Amygdala (tissue), 56 donors: ENCODE measurements around the gene ZNF488.
A peak's percentile ranks its signal among the peaks of the same experiment; 100 is the strongest.

ENCODE experiments used
- DNase-seq, 56 donors: peaks; one replicate each; lab custom pipeline; 2025; lab: John Stamatoyannopoulos, UW

The ZNF488 gene

DNA sequence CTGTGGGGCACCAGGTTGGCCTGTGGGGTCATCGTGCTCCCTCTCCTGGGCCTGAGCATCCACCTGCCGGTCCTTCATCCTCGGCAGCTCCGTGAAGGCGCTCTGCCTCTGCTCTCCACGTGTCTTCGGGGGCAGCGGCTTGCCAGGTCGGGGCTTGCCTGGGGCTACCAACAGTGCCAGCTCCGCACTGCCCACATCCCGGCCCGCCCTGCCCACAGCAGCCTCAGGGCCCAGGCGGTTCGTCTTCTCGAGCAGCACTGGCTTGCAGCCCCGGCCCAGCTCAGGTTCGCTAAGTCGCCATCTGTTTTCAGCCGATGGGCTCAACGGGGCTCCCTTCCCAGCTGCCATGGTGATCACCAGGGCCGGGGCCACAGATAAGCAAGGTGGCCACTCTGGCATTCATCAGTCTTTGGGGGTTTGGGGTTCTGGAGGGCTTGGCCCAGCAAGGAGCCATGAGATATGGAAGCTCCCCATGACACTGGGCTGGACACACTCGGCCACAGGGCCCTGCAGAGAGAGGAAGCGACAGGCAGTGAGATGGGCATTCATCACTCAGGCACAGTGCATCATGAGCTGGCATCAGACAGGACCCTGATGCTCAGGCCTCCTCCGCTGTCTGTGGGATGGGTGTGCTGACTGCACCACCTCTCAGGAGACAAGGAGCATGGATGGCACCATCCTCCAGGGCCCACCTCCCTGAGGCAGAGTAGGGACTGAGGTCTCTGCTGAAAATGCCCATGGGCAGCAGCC is 15.5 kb downstream of the ZNF488 start:
- no peak for DNase-seq

DNA sequence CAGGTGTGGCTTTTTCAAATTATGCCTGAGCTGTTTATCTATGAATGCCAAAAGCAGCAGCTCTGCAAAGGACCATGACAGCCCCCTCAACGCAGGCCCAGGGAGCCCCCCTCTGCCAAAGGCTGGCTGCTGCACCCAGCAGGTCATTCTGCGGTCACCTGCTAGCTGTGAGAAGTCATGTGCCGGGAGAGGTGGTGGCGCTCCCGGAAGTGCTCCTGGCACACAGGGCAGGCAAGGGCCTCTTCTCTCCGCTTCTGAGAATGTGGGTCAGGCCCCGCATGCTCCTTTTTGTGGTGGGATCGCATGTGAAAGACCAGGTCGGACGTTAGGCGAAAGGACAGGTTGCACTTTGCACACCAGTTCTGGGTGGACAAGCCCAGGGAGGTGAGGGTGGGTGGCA is 16.4 kb downstream of the ZNF488 start:
- no peak for DNase-seq

DNA sequence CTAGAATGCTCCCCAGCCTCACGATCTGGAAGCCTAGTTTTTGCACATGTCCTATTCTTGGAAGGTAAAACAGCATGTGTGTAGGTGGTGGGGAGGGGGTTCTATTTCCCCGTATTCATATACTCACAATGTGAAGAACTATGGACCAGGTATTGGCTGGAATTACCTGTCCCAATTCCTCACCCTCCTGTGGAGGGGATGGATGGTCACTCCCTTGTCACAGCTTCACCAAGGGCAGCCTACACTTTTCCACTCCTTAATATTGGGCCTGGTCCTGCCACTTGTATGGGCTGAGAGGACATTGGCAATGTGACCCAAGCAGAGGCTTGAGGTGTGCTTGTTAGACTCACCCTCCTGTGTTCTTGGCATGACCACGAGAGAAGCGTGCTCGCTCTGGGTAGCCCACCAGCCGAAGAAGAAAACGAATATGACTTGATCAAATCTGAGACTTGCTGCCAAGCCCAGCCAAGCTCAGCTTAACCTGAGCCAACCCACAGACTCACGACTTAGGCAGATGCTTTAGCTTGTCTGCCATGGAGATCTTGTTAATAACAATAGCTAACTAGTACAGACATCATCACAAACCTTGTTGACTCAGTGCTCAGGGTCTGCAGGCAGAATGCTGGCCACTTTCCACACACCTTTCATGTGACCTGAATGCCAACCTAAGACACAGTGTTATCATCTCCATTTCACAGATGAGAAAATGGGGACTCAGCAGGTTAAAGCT is 17.2 kb downstream of the ZNF488 start:
- DNase-seq = no peak

DNA sequence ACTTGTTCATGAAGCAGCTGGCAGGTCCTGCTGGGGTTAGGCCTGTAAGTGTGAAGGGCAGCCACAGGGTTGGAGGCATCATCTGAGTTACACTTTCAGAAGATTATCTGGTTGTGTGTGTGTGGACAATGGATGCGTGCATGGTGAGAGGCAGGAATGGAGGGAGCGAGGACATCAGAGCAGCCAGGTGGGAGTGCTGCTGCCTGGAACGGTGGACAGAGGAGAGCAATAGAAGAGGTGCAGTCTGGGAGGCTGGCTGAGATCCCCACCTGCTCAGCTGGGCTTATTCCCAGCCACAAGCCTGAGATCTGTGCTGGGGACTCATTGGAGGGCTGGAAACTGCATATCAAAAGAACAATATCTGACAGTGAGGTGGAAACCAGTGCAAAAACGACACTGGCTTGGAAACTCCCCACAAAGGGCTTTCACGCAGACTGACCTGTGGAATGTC is 17.9 kb downstream of the ZNF488 start:
- DNase-seq = no peak

DNA sequence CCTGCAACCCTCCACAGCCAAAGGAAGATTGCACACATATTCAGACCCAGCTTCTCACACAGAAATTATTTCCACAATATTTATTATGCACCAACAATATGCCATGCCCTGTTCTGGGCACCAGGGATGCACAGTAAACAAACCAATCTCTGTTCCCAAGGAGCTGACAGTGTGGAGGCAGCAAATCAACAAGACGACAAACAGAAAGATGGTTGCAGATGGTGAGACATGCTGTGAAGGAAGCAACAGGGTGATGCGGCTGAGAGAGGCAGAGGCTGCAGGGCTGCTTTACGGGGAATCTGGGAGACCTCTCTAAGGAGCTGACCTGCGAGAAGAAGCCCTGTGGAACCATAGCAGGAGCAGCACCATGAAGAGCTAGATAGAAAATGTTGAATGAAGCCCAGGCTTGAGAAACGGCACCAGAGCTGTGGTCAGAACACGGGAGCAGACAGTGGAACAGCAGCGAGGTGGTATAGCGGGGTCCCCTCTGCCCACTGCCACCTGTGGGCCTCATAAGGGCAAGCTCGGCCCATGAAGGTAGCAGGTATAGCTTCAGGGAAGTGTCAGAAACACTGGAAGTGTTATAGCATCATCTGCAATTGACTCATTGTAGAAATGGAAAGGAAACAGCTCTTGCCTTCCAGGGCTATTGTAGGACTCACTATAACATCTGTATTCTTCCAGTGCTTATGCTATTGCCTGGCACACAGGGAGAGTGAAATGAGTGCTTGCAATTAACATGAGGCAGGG is 18.5 kb downstream of the ZNF488 start:
- DNase-seq = no peak

DNA sequence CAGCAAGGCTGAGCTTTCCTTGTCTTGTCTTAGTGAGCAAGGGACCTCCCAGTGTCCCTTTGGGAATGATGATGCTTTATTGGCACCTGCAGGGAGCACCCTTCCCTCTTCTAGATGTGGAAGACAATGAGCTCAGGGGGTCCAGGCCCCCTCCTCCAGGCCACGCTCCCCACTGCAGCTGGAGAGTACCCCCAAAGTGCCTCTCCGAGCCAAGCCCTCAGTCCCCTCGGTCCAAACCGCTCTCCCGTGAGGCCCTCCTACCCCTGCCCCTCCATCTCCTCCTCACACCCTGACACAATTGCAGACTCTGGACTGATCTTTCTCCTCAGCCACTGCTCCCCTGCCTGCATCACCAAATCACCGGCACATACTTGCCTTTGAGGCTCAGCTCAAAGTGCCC is 19.2 kb downstream of the ZNF488 start:
- no peak for DNase-seq

DNA sequence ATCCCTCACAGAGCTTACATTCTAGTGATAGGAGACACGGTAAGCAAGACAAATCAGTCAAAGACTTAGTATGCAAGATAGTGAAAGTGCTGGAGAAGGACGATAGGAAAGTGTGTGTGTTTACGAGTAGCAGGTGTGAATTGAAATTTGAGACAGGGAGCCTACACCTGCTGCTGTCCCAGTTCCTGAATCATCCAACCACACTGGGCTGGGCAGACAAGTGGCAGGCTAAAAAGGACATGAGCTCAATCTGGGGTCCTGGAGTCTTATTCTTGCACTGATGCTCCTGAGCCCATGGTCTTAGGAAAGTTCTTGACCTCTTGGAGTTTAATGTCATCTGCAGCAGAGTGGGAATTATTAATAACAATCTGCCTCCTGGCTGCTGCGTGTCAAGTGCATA is 19.7 kb downstream of the ZNF488 start:
- DNase-seq = no peak

DNA sequence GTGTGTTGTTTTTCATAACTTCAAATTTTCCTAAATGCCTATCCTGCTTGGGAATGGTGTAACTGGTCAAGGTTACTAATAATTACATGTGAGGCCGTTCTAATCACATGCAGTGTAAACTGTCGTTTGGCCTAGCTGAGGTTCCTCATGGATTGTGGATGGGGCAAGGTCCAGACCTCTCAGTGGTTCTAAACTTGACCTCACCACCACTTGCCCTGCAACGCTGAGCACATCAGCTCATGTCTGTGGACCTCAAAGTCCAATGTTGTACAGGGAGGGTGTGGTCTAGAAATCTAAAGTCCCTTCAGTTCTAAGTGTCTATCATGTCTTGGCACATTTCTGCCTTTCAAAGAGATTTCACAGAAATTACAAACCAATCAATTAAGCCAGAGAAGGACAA is 20.3 kb downstream of the ZNF488 start:
- no peak for DNase-seq

DNA sequence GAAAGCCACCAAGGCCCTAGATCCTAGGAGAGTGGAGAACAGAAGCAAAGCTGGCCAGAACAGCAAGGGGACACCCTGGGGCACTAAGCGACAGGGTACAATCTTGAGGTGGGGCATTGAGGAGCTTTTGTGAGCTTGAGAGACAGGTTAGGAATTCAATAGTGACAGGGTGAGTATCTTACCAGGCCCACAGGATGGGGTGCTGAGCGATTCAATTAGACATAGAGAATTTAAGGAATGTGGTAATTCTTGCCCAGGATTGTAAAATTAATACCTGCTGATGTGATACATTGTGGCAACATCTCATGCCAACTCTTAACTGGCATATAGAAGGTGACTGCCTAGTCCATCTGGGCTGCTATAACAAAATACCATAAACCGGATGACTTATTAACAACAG is 21.9 kb downstream of the ZNF488 start:
- DNase-seq = no peak

DNA sequence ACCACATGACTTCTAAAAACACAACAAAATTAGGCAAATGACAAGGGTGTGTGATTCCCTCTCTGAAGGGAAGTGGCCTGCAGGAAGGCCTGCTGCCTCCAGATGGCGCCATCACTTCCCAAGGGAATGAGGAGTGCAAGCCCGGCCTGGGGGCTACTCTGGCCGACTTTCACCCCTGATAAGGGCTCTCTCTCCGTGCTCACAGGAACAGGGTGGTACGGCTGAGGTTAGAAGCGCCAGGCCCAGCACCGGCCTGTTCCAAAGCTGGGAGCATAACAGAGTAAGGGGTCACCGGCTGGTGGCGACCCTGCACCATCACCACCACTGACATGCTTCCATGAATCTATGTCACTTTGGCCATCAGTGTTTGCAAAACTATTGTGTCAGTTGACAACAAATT is 22.8 kb downstream of the ZNF488 start:
- peak in 16 of 56 donors; percentile 8 to 66 (median 23) for DNase-seq

DNA sequence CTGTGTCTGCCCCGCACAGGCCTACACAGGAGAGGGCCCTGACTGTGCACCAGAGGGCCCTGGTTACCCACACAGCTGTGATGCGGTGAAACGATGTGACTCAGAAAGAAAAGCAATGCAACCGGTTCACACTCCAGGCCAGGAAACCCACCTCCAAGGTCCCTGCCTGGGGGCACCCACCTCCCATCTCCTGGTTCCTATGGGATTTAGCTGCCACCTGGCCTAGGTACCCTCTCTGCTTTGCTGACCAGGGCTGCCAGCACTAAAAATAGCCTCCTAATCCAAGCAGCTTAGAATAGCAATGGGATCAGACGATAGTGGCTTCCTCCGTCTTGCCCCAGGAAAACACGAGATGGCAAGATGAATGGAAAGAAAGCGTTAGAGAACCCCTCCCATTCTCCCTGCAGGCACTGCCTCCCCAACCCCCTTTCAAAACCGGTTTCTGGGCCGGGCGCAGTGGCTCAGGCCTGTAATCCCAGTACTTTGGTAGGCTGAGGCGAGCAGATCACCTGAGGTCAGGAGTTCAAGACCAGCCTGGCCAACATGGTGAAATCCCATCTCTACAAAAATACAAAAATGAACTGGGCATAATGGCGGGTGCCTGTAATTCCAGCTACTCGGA is 23.6 kb downstream of the ZNF488 start:
- DNase-seq = no peak

DNA sequence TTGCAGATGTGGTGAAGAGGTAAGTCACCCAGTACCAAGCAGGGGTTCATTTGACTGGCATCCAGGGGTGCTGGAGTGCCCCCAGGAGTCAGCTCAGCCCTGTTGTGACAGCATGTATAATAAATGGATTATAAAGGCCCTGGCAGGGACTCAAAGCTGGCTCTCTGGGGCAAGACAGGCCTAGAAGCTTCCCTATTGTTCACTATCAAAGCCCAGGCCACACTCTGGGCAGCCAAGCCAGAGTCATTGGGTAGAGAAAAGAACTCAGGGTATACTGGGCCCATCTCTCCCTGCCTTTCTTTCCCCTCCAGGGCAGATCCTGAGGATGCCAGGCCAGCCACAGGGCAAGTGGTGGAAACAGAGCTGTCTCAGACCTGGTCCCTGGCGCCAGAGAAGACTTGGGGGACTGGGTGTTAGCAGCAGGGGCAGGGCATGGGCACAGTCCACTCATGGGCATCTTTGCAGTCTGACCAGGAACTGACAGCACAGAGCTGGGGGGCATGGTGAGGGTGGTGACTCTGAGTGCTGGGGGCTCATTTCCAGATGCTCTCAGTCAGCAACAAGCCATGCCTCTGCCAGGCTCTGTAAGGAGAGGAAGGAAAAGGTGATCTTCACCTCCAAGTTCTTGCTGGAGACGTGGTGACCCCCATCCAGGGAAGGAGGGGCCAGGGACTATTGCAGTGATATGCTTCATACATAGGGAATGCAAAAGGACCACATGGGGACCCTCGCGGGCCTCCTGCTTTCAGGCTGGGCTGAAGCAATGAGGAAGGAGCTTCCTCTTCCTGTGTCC is 24.3 kb downstream of the ZNF488 start:
- peak in 1 of 56 donors; percentile 37 for DNase-seq

DNA sequence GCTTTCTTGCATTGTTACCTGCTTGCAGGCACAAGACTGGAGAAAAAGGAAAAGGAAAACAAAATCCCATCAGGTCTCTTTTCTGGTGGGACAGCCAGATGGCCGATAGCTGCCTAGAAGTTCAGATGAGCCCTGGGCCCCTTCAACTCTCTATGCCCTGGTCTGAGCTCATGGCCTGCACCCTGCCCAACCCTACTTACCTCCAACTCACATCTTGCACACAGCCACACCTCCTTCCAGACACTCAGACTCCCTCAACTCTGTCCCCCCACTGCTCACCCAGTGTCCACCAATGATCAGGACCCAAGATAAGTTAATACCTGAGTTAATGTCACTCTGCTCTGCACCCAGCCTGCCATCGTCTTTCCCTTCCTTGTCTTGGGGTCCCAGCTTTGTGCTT is 25.0 kb downstream of the ZNF488 start:
- no peak for DNase-seq

DNA sequence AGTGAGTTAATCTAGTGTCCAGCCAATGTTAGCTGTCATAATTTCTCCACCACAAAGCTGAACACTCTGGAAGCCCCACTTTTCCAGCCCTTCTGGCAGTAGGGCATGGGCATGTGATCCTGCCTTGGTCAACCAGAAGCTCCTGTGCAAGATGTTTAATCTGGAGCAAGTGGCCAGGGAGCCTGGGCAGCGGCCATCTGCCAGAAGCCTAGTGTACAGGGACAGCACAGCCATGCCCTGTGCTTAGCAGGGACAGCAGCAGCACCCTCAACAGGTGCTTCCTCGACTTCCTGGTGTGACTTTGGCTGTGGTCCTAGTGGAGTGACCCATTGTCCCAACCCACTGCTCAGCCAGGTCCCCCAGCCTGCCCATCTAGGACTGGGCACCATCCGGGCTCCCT is 25.6 kb downstream of the ZNF488 start:
- no peak for DNase-seq

DNA sequence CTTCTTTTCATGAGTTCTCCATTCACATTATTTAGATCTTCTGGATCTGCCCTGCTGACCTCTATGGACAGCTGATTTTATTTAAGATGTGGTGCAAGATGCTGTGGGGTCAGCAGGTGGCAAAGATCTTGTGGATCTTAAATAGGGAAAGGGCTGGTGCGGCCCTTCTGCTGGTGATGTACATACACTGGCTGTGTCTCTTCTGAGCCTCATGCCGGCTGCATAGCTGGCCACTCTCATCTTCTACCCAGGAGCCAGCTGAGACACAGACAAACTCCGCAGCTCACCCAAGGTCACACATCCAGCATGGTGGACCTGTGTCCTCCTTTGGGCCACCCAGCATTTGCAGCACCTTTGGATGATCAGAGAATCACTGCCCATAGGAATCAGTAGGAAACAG is 26.2 kb downstream of the ZNF488 start:
- no peak for DNase-seq

DNA sequence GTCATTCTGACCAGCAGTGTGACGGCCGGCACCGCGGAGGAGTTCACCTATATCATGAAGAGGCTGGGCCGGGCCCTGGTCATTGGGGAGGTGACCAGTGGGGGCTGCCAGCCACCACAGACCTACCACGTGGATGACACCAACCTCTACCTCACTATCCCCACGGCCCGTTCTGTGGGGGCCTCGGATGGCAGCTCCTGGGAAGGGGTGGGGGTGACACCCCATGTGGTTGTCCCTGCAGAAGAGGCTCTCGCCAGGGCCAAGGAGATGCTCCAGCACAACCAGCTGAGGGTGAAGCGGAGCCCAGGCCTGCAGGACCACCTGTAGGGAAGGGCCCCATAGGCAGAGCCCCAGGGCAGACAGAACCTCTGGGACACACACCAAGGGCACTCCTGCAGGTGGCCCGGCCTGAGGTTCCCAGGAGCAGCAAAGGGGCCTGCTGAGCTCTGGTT is 26.9 kb downstream of the ZNF488 start:
- no peak for DNase-seq

DNA sequence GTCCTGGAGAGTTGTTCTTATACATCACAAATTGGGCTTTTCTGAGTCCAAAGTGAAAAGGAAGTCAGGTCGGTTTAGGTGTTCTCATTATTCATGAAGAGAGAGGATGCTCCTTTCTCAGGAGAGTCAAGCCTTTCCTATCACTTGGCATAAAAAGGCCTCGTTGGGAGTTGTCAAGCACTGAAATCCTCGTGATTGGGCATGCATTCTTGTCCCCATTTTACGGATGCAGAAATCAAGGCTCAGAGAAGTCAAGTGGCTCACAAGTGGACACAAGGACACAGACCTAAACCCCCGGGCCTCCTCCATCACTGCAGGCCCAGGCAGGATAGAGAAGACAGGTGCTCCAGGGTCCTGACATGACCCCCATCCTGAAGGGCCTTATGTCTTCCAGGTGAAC is 27.4 kb downstream of the ZNF488 start:
- DNase-seq = no peak

DNA sequence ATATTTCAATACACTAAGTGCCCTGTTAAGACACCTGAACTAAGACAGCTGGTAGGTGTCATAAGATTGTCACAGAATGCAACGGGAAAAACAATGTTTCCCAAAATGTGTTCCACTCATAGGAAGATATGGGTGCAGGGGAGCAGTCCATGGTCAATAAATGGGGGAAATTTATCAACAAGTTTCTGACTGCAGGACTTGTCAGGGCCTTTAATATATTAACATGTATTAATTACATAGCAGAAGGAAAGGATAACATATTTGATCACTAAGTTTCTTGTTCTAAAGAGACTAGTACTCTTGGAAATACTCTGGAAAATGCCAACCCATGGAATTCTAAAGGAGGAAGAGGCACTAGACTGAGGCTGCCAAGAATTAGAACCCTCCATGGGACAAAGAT is 29.2 kb downstream of the ZNF488 start:
- DNase-seq = no peak

DNA sequence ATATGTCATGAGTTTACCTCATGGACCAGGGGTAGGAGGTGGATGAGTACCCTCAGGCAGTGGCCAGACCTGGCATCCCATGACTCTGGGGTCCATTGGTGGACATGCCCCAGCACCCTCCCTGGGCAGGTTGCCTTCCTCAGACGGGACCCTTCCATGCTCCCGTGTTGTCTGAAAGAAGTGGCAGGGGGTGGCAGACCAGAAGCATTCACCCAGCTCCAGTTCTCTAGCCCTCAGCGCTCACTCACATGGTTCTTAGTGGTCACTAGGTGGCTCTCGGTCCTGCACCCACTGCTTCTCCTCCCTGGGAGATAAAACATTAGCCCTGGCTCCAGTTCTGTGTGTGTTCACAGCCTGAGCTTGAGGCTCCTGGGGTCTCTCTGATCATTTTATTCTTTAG is 29.9 kb downstream of the ZNF488 start:
- DNase-seq = no peak

DNA sequence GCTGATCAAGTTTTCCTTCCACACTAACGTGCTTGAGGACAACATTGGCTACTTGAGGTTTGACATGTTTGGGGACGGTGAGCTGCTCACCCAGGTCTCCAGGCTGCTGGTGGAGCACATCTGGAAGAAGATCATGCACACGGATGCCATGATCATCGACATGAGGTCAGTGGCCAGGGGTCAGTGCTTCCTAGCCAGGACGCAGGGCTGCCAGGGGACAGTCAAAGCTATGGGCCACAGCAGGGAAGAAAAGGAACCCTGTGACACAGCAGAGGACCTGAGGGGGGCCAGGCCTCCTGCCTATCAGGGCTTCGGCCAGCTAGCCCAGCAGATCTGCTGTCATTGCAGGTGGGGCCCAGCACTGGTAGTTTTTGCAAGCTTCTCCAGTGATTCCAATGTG is 30.7 kb downstream of the ZNF488 start:
- DNase-seq = no peak
